HepG2 (cell line): Measurements from ENCODE around the gene TTC28. TPM values are rescaled to one million over a fixed set of nuclear protein-coding genes. Genes with fewer than 3 reads are reported as not detected.

Source experiments
- ARID4A ChIP-seq: sonication (generic); formaldehyde crosslinking; IDR thresholded peaks from 2 replicates; pipeline ENCODE4 v1.5.0; 2020; ENCODE audit warnings: mild to moderate bottlenecking, missing genetic modification reagents, borderline replicate concordance
- CCAR2 ChIP-seq: fragments of 200-400 bp; formaldehyde crosslinking; optimal IDR thresholded peaks from 2 replicates; pipeline ENCODE3; 2018; ENCODE audit warnings: low read depth, mild to moderate bottlenecking, low read length, moderate library complexity
- NR2F1 ChIP-seq, 2 experiments: fragments of 450-650 bp in 1 of 2; formaldehyde crosslinking in 1 of 2; IDR thresholded peaks; 2 replicates each; pipeline versions ENCODE4 v1.5.0 to v1.6.1; 2016 to 2020; ENCODE audit warnings: mild to moderate bottlenecking in 1 of 2, missing compliant biosample characterization in 1 of 2, missing genetic modification reagents in 1 of 2, moderate library complexity in 1 of 2
- SIN3B ChIP-seq: fragments of 150-350 bp; IDR thresholded peaks from 2 replicates; pipeline ENCODE4 v1.6.1; 2014; ENCODE audit warnings: low read length
- TEAD3 ChIP-seq: optimal IDR thresholded peaks from 2 replicates; pipeline ENCODE3; 2016; ENCODE audit warnings: borderline replicate concordance
- XBP1 ChIP-seq: sonication (generic); formaldehyde crosslinking; IDR thresholded peaks from 2 replicates; pipeline ENCODE4 v1.5.0; 2020; ENCODE audit warnings: missing genetic modification reagents
- ZBTB49 ChIP-seq: sonication (generic); formaldehyde crosslinking; IDR thresholded peaks from 2 replicates; pipeline ENCODE4 v1.4.0; 2020; ENCODE audit warnings: missing genetic modification reagents, borderline replicate concordance
- ZNF224 ChIP-seq: sonication (generic); formaldehyde crosslinking; IDR thresholded peaks from 2 replicates; pipeline ENCODE4 v1.5.0; 2020; ENCODE audit warnings: mild to moderate bottlenecking, missing genetic modification reagents
- ZNF281 ChIP-seq: sonication (generic); formaldehyde crosslinking; IDR thresholded peaks from 2 replicates; pipeline ENCODE4 v1.4.0; 2020; ENCODE audit warnings: missing genetic modification reagents, borderline replicate concordance
- ZNF30 ChIP-seq: sonication (generic); formaldehyde crosslinking; IDR thresholded peaks from 2 replicates; pipeline ENCODE4 v1.5.0; 2020; ENCODE audit warnings: mild to moderate bottlenecking, missing genetic modification reagents
- ZNF335 ChIP-seq: sonication (generic); formaldehyde crosslinking; IDR thresholded peaks from 2 replicates; pipeline ENCODE4 v1.4.0; 2020; ENCODE audit warnings: missing genetic modification reagents
- ZNF530 ChIP-seq: sonication (generic); formaldehyde crosslinking; IDR thresholded peaks from 2 replicates; pipeline ENCODE4 v1.5.0; 2020; ENCODE audit warnings: low read depth, mild to moderate bottlenecking, missing genetic modification reagents
- ZNF550 ChIP-seq: sonication (generic); formaldehyde crosslinking; IDR thresholded peaks from 2 replicates; pipeline ENCODE4 v1.4.0; 2020; ENCODE audit warnings: mild to moderate bottlenecking, missing genetic modification reagents, borderline replicate concordance
- ZNF776 ChIP-seq: sonication (generic); formaldehyde crosslinking; IDR thresholded peaks from 2 replicates; pipeline ENCODE4 v1.4.0; 2020; ENCODE audit warnings: mild to moderate bottlenecking, missing genetic modification reagents
- ZNF780A ChIP-seq: sonication (generic); formaldehyde crosslinking; IDR thresholded peaks from 2 replicates; pipeline ENCODE4 v1.8.0; 2022; ENCODE audit warnings: mild to moderate bottlenecking, missing genetic modification reagents, moderate library complexity
- polyA plus RNA-seq, 8 experiments: library from polyadenylated mRNA; depleted of rRNA in 3 of 8; stranded (reverse) in 7 of 8; unstranded in 1 of 8; fragments of >200 nt; fragmentation: Illumina TruSeq in 4 of 8; extraction: Trizol in 4 of 8; gene quantifications; 2 replicates each; pipeline versions ENCODE4 v1.2.1 to v1.2.3, GENCODE V29; 2011 to 2016; ENCODE audit warnings: low read depth in 4 of 8, missing spikeins in 1 of 8, mixed read lengths in 1 of 8; ENCODE audit not compliant: insufficient read depth in 1 of 8
- total RNA-seq, 5 experiments: library from RNA; depleted of rRNA; stranded (reverse); fragments of >200 nt; fragmentation: Illumina TruSeq; extraction: Trizol; gene quantifications; 2 replicates each; pipeline ENCODE4 v1.2.3, GENCODE V29; 2016; ENCODE audit warnings: low read depth in 1 of 5

TTC28 gene
- total and polyA plus RNA-seq, 2 of the 13 experiments (the other 11 are each of a cell fraction or from before 2014, with no cell fraction given) = 4.2 to 13.1 TPM

GRCh38 chr22:27997538-27997937, 682.1 kb downstream of the TTC28 start (continued):
- TF ChIP-seq ZNF281 (CRISPR knock-in tag) = no peak
- no peak for TF ChIP-seq ARID4A (CRISPR knock-in tag)
- no peak for TF ChIP-seq SIN3B
- no peak for TF ChIP-seq ZNF335 (CRISPR knock-in tag)
- TF ChIP-seq ZNF224 (CRISPR knock-in tag) = no peak
- TF ChIP-seq ZBTB49 (CRISPR knock-in tag) = no peak
- TF ChIP-seq ZNF530 (CRISPR knock-in tag) = no peak
- no peak for TF ChIP-seq NR2F1 (CRISPR knock-in tag; IDR thresholded peaks at IDR 0.05)
- no peak for TF ChIP-seq CCAR2
- no peak for TF ChIP-seq TEAD3 (CRISPR knock-in tag)
- no peak for TF ChIP-seq XBP1 (CRISPR knock-in tag)
- no peak for TF ChIP-seq ZNF30 (CRISPR knock-in tag)
- no peak for TF ChIP-seq ZNF776 (CRISPR knock-in tag)
- no peak for TF ChIP-seq ZNF550
- no peak for TF ChIP-seq ZNF780A
